NCI-H345 treated with DMSO at 0.1 percent for 48 hours (cell line): ENCODE results near the gene FAM131A.

Source experiments
- DNase-seq: peaks from one replicate; lab custom pipeline; 2025; ENCODE audit not compliant: unreplicated experiment; lab: John Stamatoyannopoulos, UW

FAM131A gene

GRCh38 chr3:184389384-184389783 lies 52.0 kb downstream of the FAM131A start:
- no peak for DNase-seq

GRCh38 chr3:184389935-184390528 lies 52.6 kb downstream of the FAM131A start:
- no peak for DNase-seq

GRCh38 chr3:184391266-184391665 lies 53.9 kb downstream of the FAM131A start:
- no peak for DNase-seq

GRCh38 chr3:184395320-184395660 lies 57.9 kb downstream of the FAM131A start:
- DNase-seq, result no peak
